H1 (cell line): ENCODE results near the gene SSH2. TPM values are rescaled to one million over a fixed set of nuclear protein-coding genes. Genes with fewer than 3 reads are reported as not detected.

Source experiments
- CTCF ChIA-PET: fragments of 300-600 bp; sonication (Branson Sonifier 250); formaldehyde crosslinking; loops from one replicate; lab custom pipeline; 2021; ENCODE audit not compliant: partially characterized antibody; lab: Charles Lee
- POLR2A ChIA-PET: fragments of 300-600 bp; sonication (Branson Sonifier 250); formaldehyde crosslinking; loops from one replicate; lab custom pipeline; 2021; ENCODE audit warnings: inconsistent platforms; ENCODE audit not compliant: partially characterized antibody; lab: Charles Lee
- DNase-seq, 2 experiments: peaks; one replicate each; pipeline versions ENCODE4 v3.0.0 to v3.0.0-alpha.2; 2010 to 2022; ENCODE audit warnings: low spot score in 2 of 2, low read depth in 1 of 2, mixed read lengths in 1 of 2
- FAIRE-seq: peaks from 2 replicates; lab custom pipeline; 2011; peaks lifted over from hg19 to GRCh38; lab: Jason Lieb, UNC
- H2AFZ ChIP-seq: 2 replicates; pipeline ENCODE4 v1.8.1; 2012; ENCODE audit warnings: low read length, inconsistent platforms
- H2AK5ac ChIP-seq: 2 replicates; pipeline ENCODE4 v1.6.1; 2013; ENCODE audit warnings: low read depth, low read length
- H2BK120ac ChIP-seq: replicated peaks from 2 replicates; pipeline ENCODE3; 2013; ENCODE audit warnings: low read depth, low read length, inconsistent platforms
- H2BK12ac ChIP-seq: 2 replicates; pipeline ENCODE4 v1.6.1; 2013; ENCODE audit warnings: low read depth, low read length
- H2BK15ac ChIP-seq: 2 replicates; pipeline ENCODE4 v1.6.1; 2013; ENCODE audit warnings: low read length
- H2BK20ac ChIP-seq: 2 replicates; pipeline ENCODE4 v1.6.1; 2013; ENCODE audit warnings: low read length
- H2BK5ac ChIP-seq: 2 replicates; pipeline ENCODE4 v1.6.1; 2013; ENCODE audit warnings: low read depth, low read length
- H3K14ac ChIP-seq: 2 replicates; pipeline ENCODE4 v1.6.1; 2013; ENCODE audit warnings: inconsistent platforms; ENCODE audit not compliant: insufficient read length
- H3K18ac ChIP-seq: 2 replicates; pipeline ENCODE4 v1.6.1; 2013; ENCODE audit warnings: low read length; ENCODE audit errors: extremely low read depth
- H3K23ac ChIP-seq: 2 replicates; pipeline ENCODE4 v1.6.1; 2013; ENCODE audit warnings: inconsistent platforms; ENCODE audit not compliant: insufficient read length
- H3K23me2 ChIP-seq: 2 replicates; pipeline ENCODE4 v1.6.1; 2013; ENCODE audit warnings: low read depth, low read length
- H3K27ac ChIP-seq: 2 replicates; pipeline ENCODE4 v1.6.1; 2011; ENCODE audit warnings: low read depth, low read length, inconsistent platforms
- H3K27me3 ChIP-seq, 4 experiments: replicated peaks in 1 of 4; 1 replicate in 1 of 4; 2 replicates in 3 of 4; pipeline versions ENCODE4 v1.6.1 to v1.8.1; 2011 to 2013; ENCODE audit warnings: low read length in 3 of 4, mild to moderate bottlenecking in 3 of 4, inconsistent platforms in 2 of 4, mixed read lengths in 2 of 4, moderate library complexity in 1 of 4; ENCODE audit not compliant: control insufficient read depth in 3 of 4, insufficient read depth in 3 of 4; ENCODE audit errors: extremely low read depth in 1 of 4
- H3K36me3 ChIP-seq, 4 experiments: 2 replicates each; pipeline versions ENCODE4 v1.6.1 to v1.8.1; 2011 to 2013; ENCODE audit warnings: mild to moderate bottlenecking in 4 of 4, low read length in 3 of 4, moderate library complexity in 2 of 4, control low read depth in 1 of 4, inconsistent platforms in 1 of 4; ENCODE audit not compliant: insufficient read depth in 4 of 4, control insufficient read depth in 2 of 4
- H3K4ac ChIP-seq: replicated peaks from 2 replicates; pipeline ENCODE3; 2013; ENCODE audit warnings: low read length, low read depth, mixed read lengths, inconsistent platforms; ENCODE audit not compliant: insufficient read length
- H3K4me1 ChIP-seq, 4 experiments: replicated peaks in 1 of 4; 1 replicate in 1 of 4; 2 replicates in 3 of 4; pipeline versions ENCODE4 v1.6.1 to v1.8.1; 2011 to 2013; ENCODE audit warnings: low read length in 3 of 4, inconsistent platforms in 2 of 4, mixed read lengths in 1 of 4; ENCODE audit not compliant: insufficient read depth in 4 of 4, control insufficient read depth in 3 of 4
- H3K4me2 ChIP-seq, 2 experiments: 2 replicates each; pipeline versions ENCODE4 v1.6.1 to v1.8.1; 2011 to 2013; ENCODE audit warnings: low read depth in 2 of 2, low read length in 2 of 2, control low read depth in 1 of 2, inconsistent platforms in 1 of 2, mild to moderate bottlenecking in 1 of 2; ENCODE audit not compliant: insufficient read depth in 1 of 2
- H3K4me3 ChIP-seq, 4 experiments: fragments of 200-600, 300-600 bp in 1 of 4; sonication (generic), shearing (Covaris generic), sonication (Bioruptor Twin) in 1 of 4; 2 replicates each; pipeline versions ENCODE4 v1.5.1 to v1.8.1; 2011 to 2016; ENCODE audit warnings: low read length in 4 of 4, low read depth in 3 of 4, control low read depth in 2 of 4, inconsistent platforms in 2 of 4, mild to moderate bottlenecking in 2 of 4, mixed read lengths in 1 of 4, moderate library complexity in 1 of 4; ENCODE audit not compliant: insufficient read depth in 2 of 4; ENCODE audit errors: extremely low read depth in 1 of 4
- H3K56ac ChIP-seq: replicated peaks from 2 replicates; pipeline ENCODE3; 2013; ENCODE audit warnings: low read depth, mild to moderate bottlenecking, mixed read lengths, low read length, inconsistent platforms; ENCODE audit not compliant: insufficient read length
- H3K79me1 ChIP-seq: 2 replicates; pipeline ENCODE4 v1.6.1; 2013; ENCODE audit warnings: low read depth, low read length, control low read depth
- H3K79me2 ChIP-seq, 2 experiments: 2 replicates each; pipeline versions ENCODE4 v1.6.1 to v1.8.1; 2012 to 2013; ENCODE audit warnings: low read length in 2 of 2, mild to moderate bottlenecking in 2 of 2, inconsistent platforms in 1 of 2; ENCODE audit not compliant: insufficient read depth in 2 of 2, control insufficient read depth in 1 of 2
- H3K9ac ChIP-seq, 4 experiments: replicated peaks in 1 of 4; 1 replicate in 1 of 4; 2 replicates in 3 of 4; pipeline versions ENCODE4 v1.6.1 to v1.8.1; 2011 to 2013; ENCODE audit warnings: low read depth in 3 of 4, low read length in 3 of 4, control low read depth in 2 of 4, mild to moderate bottlenecking in 2 of 4, moderate library complexity in 2 of 4, inconsistent platforms in 1 of 4; ENCODE audit errors: extremely low read depth in 1 of 4
- H3K9me3 ChIP-seq, 2 experiments: 2 replicates each; pipeline versions ENCODE4 v1.6.1 to v1.8.1; 2012 to 2013; ENCODE audit warnings: mild to moderate bottlenecking in 2 of 2, moderate library complexity in 2 of 2, control low read depth in 1 of 2, inconsistent platforms in 1 of 2, low read depth in 1 of 2, low read length in 1 of 2, mixed read lengths in 1 of 2; ENCODE audit not compliant: insufficient read depth in 2 of 2
- H4K20me1 ChIP-seq, 2 experiments: replicated peaks in 1 of 2; 2 replicates each; pipeline versions ENCODE3 to v1.8.1; 2011 to 2013; ENCODE audit warnings: inconsistent platforms in 2 of 2, low read length in 2 of 2, mild to moderate bottlenecking in 1 of 2; ENCODE audit not compliant: insufficient read depth in 2 of 2, control insufficient read depth in 1 of 2
- H4K5ac ChIP-seq: 2 replicates; pipeline ENCODE4 v1.6.1; 2013; ENCODE audit warnings: low read length, low read depth, mixed read lengths, inconsistent platforms; ENCODE audit not compliant: insufficient read length
- H4K8ac ChIP-seq: 2 replicates; pipeline ENCODE4 v1.8.0; 2013; ENCODE audit warnings: mild to moderate bottlenecking, moderate library complexity, low read length, inconsistent platforms; ENCODE audit not compliant: insufficient read depth; ENCODE audit errors: extremely low read depth
- H4K91ac ChIP-seq: replicated peaks from 2 replicates; pipeline ENCODE3; 2013; ENCODE audit warnings: low read length, mixed read lengths, inconsistent platforms; ENCODE audit not compliant: insufficient read length
- CREB1 ChIP-seq: IDR thresholded peaks from 2 replicates; pipeline ENCODE4 v1.6.1; 2012; ENCODE audit warnings: inconsistent platforms
- FOSL1 ChIP-seq: IDR thresholded peaks from 2 replicates; pipeline ENCODE4 v1.6.1; 2011; ENCODE audit warnings: mild to moderate bottlenecking, low read depth, low read length, moderate library complexity; ENCODE audit not compliant: insufficient read depth
- RAD21 ChIP-seq, 2 experiments: IDR thresholded peaks in 1 of 2; conservative IDR thresholded peaks in 1 of 2; 2 replicates each; pipeline ENCODE4 v1.6.1; 2011; ENCODE audit warnings: low read depth in 2 of 2, low read length in 2 of 2, improper control_type of control experiment in 1 of 2, inconsistent platforms in 1 of 2, mild to moderate bottlenecking in 1 of 2, moderate library complexity in 1 of 2
- RFX5 ChIP-seq: IDR thresholded peaks from 2 replicates; pipeline ENCODE4 v1.6.1; 2011; ENCODE audit warnings: low read depth, low read length, improper control_type of control experiment, borderline replicate concordance
- SAP30 ChIP-seq: fragments of 300-600 bp; sonication (generic); IDR thresholded peaks from 2 replicates; pipeline ENCODE4 v1.7.1; 2012; ENCODE audit warnings: low read length, moderate library complexity, mild to moderate bottlenecking, inconsistent platforms; ENCODE audit not compliant: insufficient read depth, insufficient replicate concordance
- WGBS, 2 experiments: shearing (Covaris generic) in 1 of 2; methylation state at CpG; one replicate each; pipeline versions ENCODE4 v1.1.6 to v1.1.7; 2013 to 2015; ENCODE audit warnings: low lambda C conversion rate in 2 of 2, mixed read lengths in 2 of 2, inconsistent platforms in 1 of 2, low coverage in 1 of 2, missing lambda C conversion rate in 1 of 2; ENCODE audit not compliant: insufficient replicate concordance in 2 of 2, insufficient coverage in 1 of 2, insufficient read length in 1 of 2; ENCODE audit errors: extremely low coverage in 1 of 2, missing lambda C conversion rate in 1 of 2; 5-methylcytosine and 5-hydroxymethylcytosine counted together
- polyA plus RNA-seq, 7 experiments: library from polyadenylated mRNA; depleted of rRNA in 3 of 7; stranded (reverse) in 5 of 7; unstranded in 2 of 7; fragments of >200 nt in 5 of 7; fragments of 200-250 nt in 2 of 7; gene quantifications; 1 replicate in 5 of 7; 2 replicates in 1 of 7; 4 replicates in 1 of 7; pipeline versions ENCODE4 v1.2.1 to v1.2.3, GENCODE V29; 2011 to 2013; ENCODE audit warnings: missing spikeins in 2 of 7, mixed read lengths in 2 of 7
- total RNA-seq: library from RNA; stranded (reverse); fragmentation: NEBNext Ultra II Directional; extraction: Animal tissue kit (Norgen Biotek cat#: 25700); gene quantifications from 2 replicates; pipeline ENCODE4 v1.2.1, GENCODE V29; 2021

SSH2 gene
- total and polyA plus RNA-seq, 2 of the 8 experiments (the other 6 are each of a cell fraction or from before 2014, with no cell fraction given) = 5.2 to 15.9 TPM

DNA sequence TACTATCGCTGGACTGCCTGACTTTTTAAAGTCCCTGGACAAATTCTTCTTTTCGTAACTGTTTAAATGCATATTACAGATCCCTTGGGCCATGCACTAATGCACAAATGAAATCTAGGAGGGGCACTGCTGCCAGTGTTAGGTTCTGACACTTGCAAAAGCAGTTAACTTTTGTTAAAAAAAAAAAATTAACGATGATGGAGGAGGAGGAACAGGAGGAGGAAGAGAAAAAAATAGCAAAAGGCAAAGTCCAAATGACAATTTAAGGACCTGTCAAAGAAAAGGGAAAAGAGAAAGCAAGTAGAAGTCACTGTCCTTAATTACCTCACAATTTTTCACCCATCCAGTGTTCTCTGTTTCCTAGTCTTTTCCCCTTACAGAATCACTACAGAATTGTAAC is 209.5 kb downstream of the SSH2 start:
- DNase-seq = no peak
- no peak overlapping the region for H3K4me2 ChIP-seq
- H4K8ac ChIP-seq = no peak overlapping the region
- no peak overlapping the region for H4K5ac ChIP-seq
- H3K9ac ChIP-seq = no peak overlapping the region
- no peak overlapping the region for H2BK12ac ChIP-seq
- H3K4me1 ChIP-seq = peaks cover 0 to 4% (median 1%) of the 10 kb centered on the region in 4 experiments; a peak in 1 of 7 replicates
- CTCF ChIA-PET = interaction anchor here (0.6 kb wide), 1 partner anchor 17 kb away, joined by 3 read pairs; no protein-coding TSS in a partner anchor
- no peak overlapping the region for H2BK5ac ChIP-seq
- FAIRE-seq = no peak
- 92% methylated on average over 3 of the region's 3 CpGs; no CpG with 5 or more reads in 1 of the 2 experiments for WGBS, 2 experiments
- H3K36me3 ChIP-seq = no peaks in the 10 kb centered on the region
- H2BK15ac ChIP-seq = no peak overlapping the region
- H3K4me3 ChIP-seq = no peak overlapping the region
- no peaks in the 10 kb centered on the region for H3K27me3 ChIP-seq
- no peaks in the 10 kb centered on the region for H3K9me3 ChIP-seq
- H3K56ac ChIP-seq = no peak overlapping the region
- H3K4ac ChIP-seq = no peak overlapping the region
- H2BK120ac ChIP-seq = no peak overlapping the region
- no peak overlapping the region for H3K14ac ChIP-seq
- no peak for TF ChIP-seq FOSL1
- TF ChIP-seq RFX5 = no peak
- no peak for TF ChIP-seq CREB1
- no peak for TF ChIP-seq RAD21 (IDR thresholded peaks at IDR 0.05 in 1 of 2, conservative IDR thresholded peaks at IDR 0.05 in 1 of 2; ENCODE audit: low read depth in 2 of 2, low read length in 2 of 2)
- TF ChIP-seq SAP30 = no peak
- TF ChIP-seq, all 59 proteins: peak for 0
- H4K91ac ChIP-seq = no peak overlapping the region
- no peaks in the 10 kb centered on the region for H3K23me2 ChIP-seq
- H3K79me2 ChIP-seq = no peaks in the 10 kb centered on the region
- no peak overlapping the region for H2BK20ac ChIP-seq
- H3K79me1 ChIP-seq = no peaks in the 10 kb centered on the region
- POLR2A ChIA-PET = no interaction called here
- no peak overlapping the region for H2AFZ ChIP-seq
- no peak overlapping the region for H3K18ac ChIP-seq
- H3K27ac ChIP-seq = no peak overlapping the region
- H3K23ac ChIP-seq = no peak overlapping the region
- no peak overlapping the region for H2AK5ac ChIP-seq
- no peaks in the 10 kb centered on the region for H4K20me1 ChIP-seq
